Nephron progenitor cell (in vitro differentiated cells): ENCODE measurements around the gene NFIA.

ENCODE experiments used
- DNase-seq: peaks from one replicate; pipeline ENCODE4 v3.0.0; 2021
- H3K27ac Mint-ChIP-seq: 2 replicates; pipeline ENCODE4 v1.8.0; 2021; ENCODE audit warnings: mild to moderate bottlenecking, moderate library complexity, mixed read lengths
- H3K27me3 Mint-ChIP-seq: 2 replicates; pipeline ENCODE4 v1.8.0; 2021; ENCODE audit warnings: mild to moderate bottlenecking, low read depth, mixed read lengths; ENCODE audit not compliant: poor library complexity
- H3K36me3 Mint-ChIP-seq: 2 replicates; pipeline ENCODE4 v1.8.0; 2021; ENCODE audit warnings: low read depth, mixed read lengths
- H3K4me1 Mint-ChIP-seq: 2 replicates; pipeline ENCODE4 v1.8.0; 2021; ENCODE audit warnings: mixed read lengths
- H3K4me3 Mint-ChIP-seq: 2 replicates; pipeline ENCODE4 v1.8.0; 2021; ENCODE audit warnings: mild to moderate bottlenecking, moderate library complexity, mixed read lengths
- H3K9me3 Mint-ChIP-seq: 2 replicates; pipeline ENCODE4 v1.8.0; 2021; ENCODE audit warnings: mild to moderate bottlenecking, moderate library complexity, mixed read lengths
- CTCF ChIP-seq: fragments of 200-600 bp; sonication (generic); IDR thresholded peaks from 2 replicates; pipeline ENCODE4 v1.5.0; 2021; ENCODE audit warnings: antibody characterized with exemption

Gene NFIA

GRCh38 chr1:61506944-61507500 is 424.7 kb downstream of the NFIA start:
- Mint-ChIP-seq H3K4me3 (no peak overlapping the region), H3K27ac (no peak overlapping the region), H3K9me3 (no peaks in the 10 kb centered on the region), H3K27me3 (peaks cover 9% of the 10 kb centered on the region), H3K4me1 (peaks cover 17% of the 10 kb centered on the region), H3K36me3 (no peaks in the 10 kb centered on the region)
- DNase-seq = no peak
- TF ChIP-seq CTCF = no peak
